Neural crest cell (in vitro differentiated cells): Measurements from ENCODE around the gene SPATA45. TPM values are rescaled to one million over a fixed set of nuclear protein-coding genes. Genes with fewer than 3 reads are reported as not detected.

Experiments used
- DNase-seq: peaks from one replicate; pipeline ENCODE4 v3.0.0; 2021; ENCODE audit warnings: low read depth, mixed read lengths, low spot score
- H3K27ac Mint-ChIP-seq: one replicate; pipeline ENCODE4 v1.8.0; 2021; ENCODE audit warnings: mild to moderate bottlenecking, mixed read lengths; ENCODE audit not compliant: unreplicated experiment
- H3K27me3 Mint-ChIP-seq: 2 replicates; pipeline ENCODE4 v1.8.0; 2021; ENCODE audit warnings: low read depth, mild to moderate bottlenecking, mixed read lengths
- H3K36me3 Mint-ChIP-seq: 2 replicates; pipeline ENCODE4 v1.8.0; 2021; ENCODE audit warnings: low read depth, mild to moderate bottlenecking, mixed read lengths
- H3K4me1 Mint-ChIP-seq: 2 replicates; pipeline ENCODE4 v1.8.0; 2021; ENCODE audit warnings: mixed read lengths
- H3K4me3 Mint-ChIP-seq: one replicate; pipeline ENCODE4 v1.8.0; 2021; ENCODE audit warnings: mild to moderate bottlenecking, mixed read lengths
- H3K9me3 Mint-ChIP-seq: 2 replicates; pipeline ENCODE4 v1.8.0; 2021; ENCODE audit warnings: mixed read lengths
- total RNA-seq: library from RNA; stranded (reverse); gene quantifications from 2 replicates; pipeline ENCODE4 v1.2.1, GENCODE V29; 2021
- TF ChIP-seq, protein P1 (sequence below): fragments of 200-600 bp; sonication (generic); conservative IDR thresholded peaks from 2 replicates; pipeline ENCODE4 v1.5.0; 2021; ENCODE audit warnings: antibody characterized with exemption, mild to moderate bottlenecking

The SPATA45 gene
- total RNA-seq, 1 donor from 2014 or later: 1.3 TPM

GRCh38 chr1:212794561-212795014, 52.9 kb downstream of the SPATA45 start:
- Mint-ChIP-seq H3K4me1 (peaks cover 32% of the 10 kb centered on the region), H3K4me3 (peak overlapping the region; percentile 64), H3K27ac (peak overlapping the region; percentile 78), H3K36me3 (no peaks in the 10 kb centered on the region), H3K27me3 (peaks cover 4% of the 10 kb centered on the region), H3K9me3 (no peaks in the 10 kb centered on the region)
- TF ChIP-seq, protein P1, sequence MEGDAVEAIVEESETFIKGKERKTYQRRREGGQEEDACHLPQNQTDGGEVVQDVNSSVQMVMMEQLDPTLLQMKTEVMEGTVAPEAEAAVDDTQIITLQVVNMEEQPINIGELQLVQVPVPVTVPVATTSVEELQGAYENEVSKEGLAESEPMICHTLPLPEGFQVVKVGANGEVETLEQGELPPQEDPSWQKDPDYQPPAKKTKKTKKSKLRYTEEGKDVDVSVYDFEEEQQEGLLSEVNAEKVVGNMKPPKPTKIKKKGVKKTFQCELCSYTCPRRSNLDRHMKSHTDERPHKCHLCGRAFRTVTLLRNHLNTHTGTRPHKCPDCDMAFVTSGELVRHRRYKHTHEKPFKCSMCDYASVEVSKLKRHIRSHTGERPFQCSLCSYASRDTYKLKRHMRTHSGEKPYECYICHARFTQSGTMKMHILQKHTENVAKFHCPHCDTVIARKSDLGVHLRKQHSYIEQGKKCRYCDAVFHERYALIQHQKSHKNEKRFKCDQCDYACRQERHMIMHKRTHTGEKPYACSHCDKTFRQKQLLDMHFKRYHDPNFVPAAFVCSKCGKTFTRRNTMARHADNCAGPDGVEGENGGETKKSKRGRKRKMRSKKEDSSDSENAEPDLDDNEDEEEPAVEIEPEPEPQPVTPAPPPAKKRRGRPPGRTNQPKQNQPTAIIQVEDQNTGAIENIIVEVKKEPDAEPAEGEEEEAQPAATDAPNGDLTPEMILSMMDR: no peak
- DNase-seq: no peak

GRCh38 chr1:212792396-212792908, 55.0 kb downstream of the SPATA45 start:
- Mint-ChIP-seq H3K27ac (peak overlapping the region; percentile 99), H3K9me3 (no peaks in the 10 kb centered on the region), H3K4me1 (peaks cover 38% of the 10 kb centered on the region), H3K4me3 (peak overlapping the region; percentile 99), H3K36me3 (no peaks in the 10 kb centered on the region), H3K27me3 (peaks cover 4% of the 10 kb centered on the region)
- TF ChIP-seq, protein P1: no peak
- no peak for DNase-seq

DNA sequence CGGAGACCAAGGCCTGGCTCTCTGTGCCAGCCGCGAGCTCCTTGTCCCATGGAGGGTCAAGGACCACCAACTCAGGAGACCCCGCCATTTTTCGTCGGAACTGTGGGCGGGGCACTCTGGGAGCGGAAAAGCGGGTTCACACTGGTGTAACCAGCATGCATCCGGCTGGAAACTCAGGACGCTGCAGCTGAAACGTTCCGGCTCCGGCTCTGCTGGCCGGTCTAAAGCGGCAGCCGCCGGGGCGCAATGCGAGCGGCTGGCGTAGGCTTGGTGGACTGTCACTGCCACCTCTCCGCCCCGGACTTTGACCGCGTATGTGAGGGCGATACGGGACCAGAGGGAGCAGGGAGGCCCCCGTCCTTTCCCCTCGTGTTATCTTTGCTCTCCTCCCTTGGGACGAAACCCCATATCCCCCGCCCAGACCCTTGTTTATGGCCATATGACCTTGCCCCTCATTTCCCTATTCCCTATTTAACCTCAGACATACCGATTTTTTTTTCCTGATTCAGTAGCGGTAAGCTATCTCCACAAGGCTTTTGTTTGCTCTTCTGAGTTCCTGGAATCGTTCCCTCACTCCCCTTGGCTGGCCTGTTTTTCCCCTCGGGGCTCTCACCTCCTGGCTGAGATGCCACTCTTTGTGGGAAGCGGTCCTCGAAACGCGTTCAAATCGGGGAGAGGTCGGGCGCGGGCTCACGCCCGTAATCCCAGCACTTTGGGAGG, 55.6 kb downstream of the SPATA45 start, which contains the start of the genes NSL1 and TATDN3:
TSS of gene NSL1 (minus strand) at position 102 of the 720 bp plus-strand sequence. CDS start at position 88, 14 bp downstream.
TSS of gene TATDN3 (plus strand) at position 219 of the 720 bp plus-strand sequence. CDS start at position 247, 28 bp downstream.
- TF ChIP-seq, protein P1: no peak
- Mint-ChIP-seq H3K36me3 (no peaks in the 10 kb centered on the region), H3K4me3 (peak within 1 kb of the TSS; percentile 99), H3K27ac (peak within 1 kb of the TSS; percentile 99), H3K27me3 (peaks cover 4% of the 10 kb centered on the region), H3K9me3 (no peaks in the 10 kb centered on the region), H3K4me1 (peaks cover 38% of the 10 kb centered on the region)
- peak; percentile 100 for DNase-seq

DNA sequence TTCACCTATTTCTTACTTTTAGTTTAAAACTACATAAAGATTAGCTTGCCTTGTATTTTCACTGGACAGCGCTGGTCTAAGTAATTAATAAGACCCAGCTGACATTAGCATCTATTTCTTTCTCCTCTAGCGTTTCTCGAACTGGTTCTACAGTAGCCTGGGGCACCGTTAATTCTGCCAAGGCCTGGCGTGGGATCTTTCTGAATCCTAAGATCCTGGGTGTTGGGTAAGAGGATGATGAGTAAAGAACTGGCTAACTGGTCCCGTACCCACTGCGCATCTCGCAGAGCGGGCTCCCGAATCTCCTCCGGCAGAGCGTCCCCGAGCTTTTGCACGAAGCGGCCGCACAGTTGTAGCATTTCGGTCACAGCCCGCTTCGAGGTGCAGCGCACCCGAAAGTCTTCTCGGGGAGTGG, 56.2 kb downstream of the SPATA45 start:
- H3K4me1 Mint-ChIP-seq: peaks cover 38% of the 10 kb centered on the region
- H3K4me3 Mint-ChIP-seq: peak overlapping the region; percentile 99
- H3K36me3 Mint-ChIP-seq: no peaks in the 10 kb centered on the region
- no peak for DNase-seq
- TF ChIP-seq, protein P1: no peak
- H3K27me3 Mint-ChIP-seq: peaks cover 4% of the 10 kb centered on the region
- no peaks in the 10 kb centered on the region for H3K9me3 Mint-ChIP-seq
- H3K27ac Mint-ChIP-seq: peak overlapping the region; percentile 99

DNA sequence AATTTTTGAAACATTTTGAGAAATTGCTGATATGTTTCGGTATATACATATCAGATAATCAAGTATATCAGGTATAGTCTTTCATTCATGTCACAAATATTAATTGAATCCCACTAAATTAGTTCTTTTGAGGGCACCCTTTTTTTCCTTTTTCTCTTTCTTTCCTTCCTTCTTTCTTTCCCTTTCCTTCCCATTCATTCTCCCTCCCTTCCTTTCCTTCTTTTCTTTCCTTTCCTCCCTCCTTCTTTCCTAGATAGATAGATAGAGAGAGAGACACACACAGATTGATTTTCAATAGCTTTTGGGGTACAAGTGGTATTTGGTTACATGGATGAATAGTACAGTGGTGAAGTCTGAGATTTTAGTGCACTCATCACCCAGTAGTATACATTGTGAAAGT, 61.6 kb downstream of the SPATA45 start:
- Mint-ChIP-seq H3K27me3 (no peaks in the 10 kb centered on the region), H3K36me3 (peaks cover 16% of the 10 kb centered on the region), H3K4me1 (peaks cover 9% of the 10 kb centered on the region), H3K27ac (peak overlapping the region; percentile 76), H3K4me3 (no peak overlapping the region), H3K9me3 (no peaks in the 10 kb centered on the region)
- TF ChIP-seq, protein P1: no peak
- DNase-seq: no peak
